K562 (cell line): ENCODE data around the gene PLPPR2. TPM values are rescaled to one million over a fixed set of nuclear protein-coding genes. Genes with fewer than 3 reads are reported as not detected.

Source experiments
- ATAC-seq: fragments of 200-7000 bp; cut with Tn5 transposase; 3 replicates; pipeline ENCODE4 v1.9.1; 2020; ENCODE audit warnings: moderate library complexity
- BruUV-seq: library from RNA; stranded (reverse); fragments of 400-500 nt; replicated peaks from 2 replicates; lab custom pipeline; 2021; lab: Mats Ljungman, UMichigan
- CTCF ChIA-PET: fragments of 300-600 bp; formaldehyde crosslinking; extraction: SDS; loops from one replicate; lab custom pipeline; 2021; ENCODE audit warnings: low intra/inter-chr PET ratio; lab: Yijun Ruan, JAX
- POLR2A ChIA-PET: fragments of 300-600, 350-650 bp; sonication (Branson Sonifier 250); formaldehyde crosslinking; extraction: SDS; loops from one replicate; lab custom pipeline; 2021; ENCODE audit warnings: antibody characterized with exemption, inconsistent platforms; lab: Yijun Ruan, JAX
- DNase-seq, 4 experiments: peaks; one replicate each; pipeline versions ENCODE4 v3.0.0 to v3.0.0-alpha.2; 2011 to 2018; ENCODE audit warnings: low spot score in 3 of 4, mixed read lengths in 3 of 4; ENCODE audit errors: extremely low read depth in 1 of 4
- FAIRE-seq: peaks from 2 replicates; lab custom pipeline; 2011; peaks lifted over from hg19 to GRCh38; lab: Jason Lieb, UNC
- H2AFZ ChIP-seq: 2 replicates; pipeline ENCODE4 v1.6.0; 2011; ENCODE audit warnings: low read depth, low read length, control low read depth, inconsistent platforms
- H3K27ac ChIP-seq: fragments of 200-600 bp; 3 replicates; pipeline ENCODE4 v1.8.0; 2011; ENCODE audit warnings: low read depth, mild to moderate bottlenecking, control low read depth, inconsistent platforms, low read length, moderate library complexity, mixed read lengths; ENCODE audit errors: extremely low read depth
- H3K27me3 ChIP-seq, 2 experiments: fragments of 300-600 bp in 1 of 2; 2 replicates in 1 of 2; 3 replicates in 1 of 2; pipeline versions ENCODE4 v1.6.0 to v1.8.0; 2011; ENCODE audit warnings: inconsistent platforms in 2 of 2, low read length in 2 of 2, mild to moderate bottlenecking in 1 of 2, mixed read lengths in 1 of 2, moderate library complexity in 1 of 2; ENCODE audit not compliant: control insufficient read depth in 2 of 2, insufficient read depth in 2 of 2
- H3K36me3 ChIP-seq: fragments of 300-600 bp; 3 replicates; pipeline ENCODE4 v1.8.0; 2011; ENCODE audit warnings: mild to moderate bottlenecking, low read length, inconsistent platforms; ENCODE audit not compliant: control insufficient read depth, insufficient read depth
- H3K4me1 ChIP-seq, 2 experiments: fragments of 200-600 bp in 1 of 2; replicated peaks in 1 of 2; 2 replicates in 1 of 2; 3 replicates in 1 of 2; pipeline versions ENCODE4 v1.5.1 to v1.8.0; 2011; ENCODE audit warnings: inconsistent platforms in 2 of 2, low read length in 2 of 2, mild to moderate bottlenecking in 1 of 2, mixed read lengths in 1 of 2, moderate library complexity in 1 of 2; ENCODE audit not compliant: control insufficient read depth in 2 of 2, insufficient read depth in 2 of 2
- H3K4me2 ChIP-seq: 2 replicates; pipeline ENCODE4 v1.6.1; 2011; ENCODE audit warnings: low read length, control low read depth, inconsistent platforms, mixed read lengths; ENCODE audit not compliant: insufficient read depth
- H3K4me3 ChIP-seq: fragments of 200-600 bp; sonication (generic), shearing (Covaris generic); 2 replicates; pipeline ENCODE4 v1.5.1; 2016; ENCODE audit warnings: control low read depth, inconsistent platforms
- H3K79me2 ChIP-seq: fragments of 200-600 bp; 3 replicates; pipeline ENCODE4 v1.8.0; 2011; ENCODE audit warnings: low read length, inconsistent platforms; ENCODE audit not compliant: control insufficient read depth, insufficient read depth
- H3K9ac ChIP-seq, 2 experiments: 2 replicates each; pipeline versions ENCODE4 v1.6.0 to v1.6.1; 2011; ENCODE audit warnings: low read depth in 2 of 2, low read length in 2 of 2, control low read depth in 1 of 2, inconsistent platforms in 1 of 2, mild to moderate bottlenecking in 1 of 2, mixed read lengths in 1 of 2; ENCODE audit not compliant: insufficient read depth in 1 of 2
- H3K9me1 ChIP-seq: one replicate; pipeline ENCODE4 v1.6.0; 2011; ENCODE audit warnings: inconsistent platforms, mild to moderate bottlenecking, low read length, moderate library complexity; ENCODE audit not compliant: control insufficient read depth, insufficient read depth
- H3K9me3 ChIP-seq: replicated peaks from 2 replicates; pipeline ENCODE4 v1.5.1; 2011; ENCODE audit warnings: low read depth, low read length, inconsistent platforms; ENCODE audit not compliant: control insufficient read depth, insufficient read depth
- H4K20me1 ChIP-seq: replicated peaks from 2 replicates; pipeline ENCODE4 v1.6.1; 2011; ENCODE audit warnings: low read length, inconsistent platforms, mixed read lengths; ENCODE audit not compliant: control insufficient read depth, insufficient read depth
- ETV1 ChIP-seq: fragments of 450-650 bp; conservative IDR thresholded peaks from 2 replicates; pipeline ENCODE4 v1.6.1; 2016; ENCODE audit warnings: missing genetic modification characterization, control low read depth, low read depth, missing compliant biosample characterization
- FOXK2 ChIP-seq, 2 experiments: fragments of 450-650 bp; IDR thresholded peaks in 1 of 2; conservative IDR thresholded peaks in 1 of 2; 2 replicates each; pipeline ENCODE4 v1.6.1; 2016; ENCODE audit warnings: low read depth in 2 of 2, mild to moderate bottlenecking in 1 of 2
- ZNF431 ChIP-seq: sonication (generic); formaldehyde crosslinking; IDR thresholded peaks from 2 replicates; pipeline ENCODE4 v1.8.0; 2022; ENCODE audit warnings: mild to moderate bottlenecking, missing genetic modification reagents
- WGBS: fragments of 100-300 bp; shearing (Covaris generic); methylation state at CpG from one replicate; pipeline ENCODE4 v1.1.6; 2016; ENCODE audit warnings: low coverage, mixed read lengths; ENCODE audit not compliant: insufficient coverage; ENCODE audit errors: missing lambda C conversion rate; 5-methylcytosine and 5-hydroxymethylcytosine counted together
- in situ Hi-C: fragments of 300-500 bp; cut with MboI; formaldehyde crosslinking; loops from 4 replicates; pipeline ENCODE4 v1.15.0; 2018; ENCODE audit warnings: inconsistent platforms, mixed read lengths
- intact Hi-C: fragments of 100-400 bp; cut with micrococcal nuclease; formaldehyde crosslinking; loops from 2 replicates; pipeline ENCODE4 v1.14.2; 2022
- polyA plus RNA-seq, 8 experiments: library from polyadenylated mRNA; depleted of rRNA in 4 of 8; stranded (reverse) in 5 of 8; unstranded in 3 of 8; fragments of >200 nt; fragmentation: Nextera tagmentation in 2 of 8; fragmentation: Illumina TruSeq in 1 of 8; extraction: Ambion mirVana in 2 of 8; extraction: Trizol in 1 of 8; gene quantifications; 2 replicates each; pipeline versions ENCODE4 v1.2.1 to v1.2.3, GENCODE V29; 2011 to 2014; ENCODE audit warnings: inconsistent platforms in 1 of 8, missing spikeins in 1 of 8
- total RNA-seq, 7 experiments: library from RNA; depleted of rRNA in 6 of 7; stranded (reverse); fragments of >200 nt in 6 of 7; fragmentation: Illumina TruSeq in 2 of 7; extraction: Trizol in 2 of 7; gene quantifications; 2 replicates each; pipeline versions ENCODE4 v1.2.1 to v1.2.3, GENCODE V29; 2011 to 2021; ENCODE audit warnings: low replicate concordance in 1 of 7
- TF ChIP-seq, protein P1 (sequence below): sonication (generic); formaldehyde crosslinking; IDR thresholded peaks from 2 replicates; pipeline ENCODE4 v1.8.0; 2022; ENCODE audit warnings: missing genetic modification reagents, mild to moderate bottlenecking, borderline replicate concordance

PLPPR2 gene
- total and polyA plus RNA-seq, 9 of the 15 experiments (the other 6 are each of a cell fraction or from before 2014, with no cell fraction given), result 0.49 to 15.9 (median 3.4) TPM

DNA sequence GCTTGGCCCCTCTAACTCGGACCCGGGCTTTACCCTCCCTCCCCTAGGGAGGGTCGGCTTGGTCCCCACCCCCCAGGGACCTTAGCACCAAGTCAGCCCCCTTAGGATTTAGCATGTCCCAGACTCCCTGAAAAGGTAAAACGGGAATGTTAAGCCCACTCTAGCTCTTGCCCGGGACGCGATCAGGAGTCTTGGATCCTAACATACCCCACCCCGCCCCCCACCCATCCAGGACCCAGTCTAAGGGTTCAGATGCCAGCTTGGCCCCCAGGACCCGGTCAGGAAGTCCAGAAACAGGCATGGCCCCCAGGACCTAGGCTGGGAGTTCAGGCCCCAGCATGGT lies 28.4 kb downstream of the PLPPR2 start:
- CTCF ChIA-PET, result no interaction called here
- Histone ChIP-seq H3K79me2 (peaks cover 16% of the 10 kb centered on the region; the same call in 2 of the 3 replicates), H3K27me3 (no peaks in the 10 kb centered on the region), H4K20me1 (no peaks in the 10 kb centered on the region; the same call in 1 of the 2 replicates), H3K9me3 (no peaks in the 10 kb centered on the region), H3K9me1 (peaks cover 3% of the 10 kb centered on the region), H3K36me3 (peaks cover 27% of the 10 kb centered on the region), H3K9ac (peak overlapping the region; percentile 64 to 91; a peak in 3 of 4 replicates), H3K4me1 (peaks cover 8 to 46% of the 10 kb centered on the region in 2 experiments; a peak in 3 of 5 replicates), H3K4me3 (peak overlapping the region; percentile 50), H3K4me2 (peak overlapping the region; percentile 90), H3K27ac (peak overlapping the region; percentile 70), H2AFZ (peak overlapping the region; percentile 86)
- TF ChIP-seq, protein P1, sequence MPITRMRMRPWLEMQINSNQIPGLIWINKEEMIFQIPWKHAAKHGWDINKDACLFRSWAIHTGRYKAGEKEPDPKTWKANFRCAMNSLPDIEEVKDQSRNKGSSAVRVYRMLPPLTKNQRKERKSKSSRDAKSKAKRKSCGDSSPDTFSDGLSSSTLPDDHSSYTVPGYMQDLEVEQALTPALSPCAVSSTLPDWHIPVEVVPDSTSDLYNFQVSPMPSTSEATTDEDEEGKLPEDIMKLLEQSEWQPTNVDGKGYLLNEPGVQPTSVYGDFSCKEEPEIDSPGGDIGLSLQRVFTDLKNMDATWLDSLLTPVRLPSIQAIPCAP (CRISPR knock-in tag), result 0 out of 2 replicates have a peak, but pooled peaks have one; percentile 28
- 0 out of 2 replicates have a peak, but pooled peaks have one; percentile 50 for TF ChIP-seq ZNF431 (CRISPR knock-in tag)
- TF ChIP-seq FOXK2 (conservative IDR thresholded peaks at IDR 0.05 in 1 of 2, IDR thresholded peaks at IDR 0.05 in 1 of 2; ENCODE audit: low read depth in 2 of 2), result 0 out of 4 replicates have a peak, but pooled peaks of 1 of the 2 experiments have one; percentile 14
- no peak for TF ChIP-seq ETV1
- no peak for ATAC-seq
- peak in 1 of 4 experiments; percentile 25 for DNase-seq
- POLR2A ChIA-PET, result interaction anchor here (0.6 to 2.8 kb wide), 5 partner anchors 9 to 519 kb away, joined by 3 to 20 read pairs (median 3); partner anchors contain the start of gene SWSAP1
- intact Hi-C loops (loop anchor here (1.0 to 5.0 kb wide), 3 partner anchors 52 to 99 kb away; partner anchors contain the start of genes ELAVL3, ODAD3 and PRKCSH), in situ Hi-C loops (no loop called here)
- no peak for FAIRE-seq
- BruUV-seq, result no TSS peak
- 0% methylated on average over 3 of the region's 9 CpGs for WGBS
